HG03064 (cell line): ENCODE results near the gene USP30.

Source experiments
- ATAC-seq: cut with Tn5 transposase; IDR thresholded peaks from one replicate; pipeline ENCODE4 v1.9.1; 2021; ENCODE audit warnings: low read depth; ENCODE audit not compliant: unreplicated experiment

The USP30 gene

DNA sequence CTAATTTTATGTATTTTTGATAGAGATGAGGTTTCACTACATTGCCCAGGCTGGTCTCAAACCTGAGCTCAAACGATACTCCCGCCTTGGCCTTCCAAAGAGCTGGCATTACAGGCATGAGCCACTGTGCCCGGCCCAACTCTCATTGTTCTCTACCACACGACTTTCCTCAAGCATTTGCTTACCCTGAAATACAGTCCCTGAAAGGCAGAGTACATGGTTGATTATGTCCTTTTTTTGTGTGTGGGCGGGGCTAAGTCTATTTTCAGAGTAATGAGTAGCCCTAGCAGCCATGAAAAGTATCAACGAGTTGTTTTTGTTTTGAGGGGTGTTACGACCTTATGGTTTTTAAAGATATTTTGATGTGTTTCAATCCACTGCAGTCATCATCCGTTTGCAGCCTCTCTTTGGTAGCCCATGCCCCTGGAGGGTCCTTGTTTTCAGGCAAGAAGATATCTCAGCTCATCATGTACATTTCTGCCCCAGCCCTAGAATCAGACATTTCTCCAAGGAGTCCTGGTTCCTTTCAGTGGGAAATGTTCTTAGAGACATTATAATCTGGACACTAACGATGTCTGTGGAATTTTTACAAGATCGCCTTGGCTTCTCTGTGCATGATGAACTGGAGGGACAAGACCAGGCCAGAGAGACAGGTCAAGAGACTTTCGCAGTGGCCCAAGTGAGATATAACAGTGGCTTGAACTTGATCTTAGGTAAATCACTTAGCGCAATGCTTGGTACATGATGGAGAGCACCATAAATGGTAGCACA lies 72.7 kb downstream of the USP30 start:
- no peak for ATAC-seq

DNA sequence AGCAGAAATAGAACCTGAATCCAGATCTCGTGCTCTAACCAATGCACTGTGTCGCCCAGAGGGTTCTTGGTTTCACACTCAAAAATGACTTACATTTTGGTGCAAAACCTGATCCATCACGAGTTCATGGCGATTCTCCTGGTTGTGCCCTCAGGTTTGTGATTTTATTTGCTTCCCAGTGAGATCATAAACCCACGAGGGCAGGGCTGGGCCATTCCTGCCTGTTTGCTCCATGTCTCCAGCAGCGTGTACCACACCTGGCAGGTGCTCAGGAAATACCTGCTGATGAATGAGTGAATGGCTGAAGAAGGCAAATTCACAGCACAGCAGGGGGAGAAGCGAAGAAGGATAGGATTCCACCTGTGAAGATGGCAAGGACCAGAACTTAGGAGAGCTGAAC lies 73.4 kb downstream of the USP30 start:
- no peak for ATAC-seq

GRCh38 chr12:109126784-109127183 lies 74.4 kb downstream of the USP30 start:
- ATAC-seq, result no peak

GRCh38 chr12:109127533-109128242 lies 75.3 kb downstream of the USP30 start:
- ATAC-seq, result no peak

DNA sequence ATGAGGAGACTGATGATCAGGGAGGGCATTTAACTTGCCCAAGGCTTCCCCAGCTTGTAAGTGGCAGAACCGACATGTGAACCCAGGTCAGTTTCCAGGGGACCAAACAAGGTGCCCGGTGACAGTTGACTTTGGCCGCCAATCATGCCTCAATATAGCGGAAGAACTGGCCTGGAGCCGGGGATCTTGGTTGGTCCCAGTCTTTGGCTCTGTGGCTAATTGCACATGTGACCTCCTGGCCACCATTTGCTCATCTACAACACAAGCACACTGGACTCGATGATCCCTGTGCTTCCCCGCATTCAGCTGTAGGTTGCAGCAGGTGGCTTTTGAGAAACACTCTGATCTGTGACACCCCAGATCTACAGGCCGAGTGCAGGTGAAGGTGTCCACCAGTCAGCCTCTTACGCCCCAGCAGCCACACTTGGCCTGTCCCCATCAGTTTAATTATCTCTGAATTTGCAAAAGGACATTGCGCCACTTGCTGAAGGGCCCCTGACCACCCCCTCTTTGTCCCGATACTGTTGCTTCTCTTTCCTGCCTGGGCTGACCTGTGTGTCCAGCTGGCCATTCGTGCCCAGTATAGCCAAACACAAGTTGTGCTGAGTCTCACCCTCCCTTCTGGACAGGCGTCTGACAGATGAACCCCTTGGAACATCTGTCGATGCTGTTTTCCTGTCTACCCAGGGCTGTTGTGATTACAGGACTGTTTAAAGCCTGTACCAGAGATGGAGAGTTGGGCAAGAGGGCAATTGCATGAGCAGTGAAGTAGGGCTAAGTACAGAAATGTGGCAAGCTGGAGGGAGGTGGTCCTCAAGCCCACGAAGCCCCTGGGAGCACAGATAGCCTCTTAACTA lies 78.1 kb downstream of the USP30 start:
- no peak for ATAC-seq

GRCh38 chr12:109131154-109132050 lies 79.0 kb downstream of the USP30 start:
- no peak for ATAC-seq

GRCh38 chr12:109134186-109134917 lies 82.0 kb downstream of the USP30 start:
- ATAC-seq, result no peak

DNA sequence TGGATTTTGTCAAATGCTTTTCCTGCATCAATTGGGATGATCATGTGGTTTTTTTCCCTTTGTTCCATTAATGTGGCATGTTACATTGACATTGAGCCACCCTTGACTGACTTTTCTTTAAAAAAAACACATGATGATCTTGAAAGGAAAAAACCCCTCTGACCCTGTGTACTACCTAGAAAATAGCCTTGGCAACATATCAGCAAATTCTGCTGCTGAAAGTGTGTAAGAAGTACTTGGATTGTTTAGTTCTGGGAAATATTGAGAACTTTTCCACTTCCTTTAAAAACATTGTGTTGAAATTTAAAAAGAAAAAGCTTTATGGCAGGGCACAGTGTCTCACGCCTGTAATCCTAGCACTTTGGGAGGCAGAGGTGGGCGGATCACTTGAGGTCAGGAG lies 84.7 kb downstream of the USP30 start:
- ATAC-seq, result no peak
